Ishikawa (cell line): ENCODE data around the gene COL6A6.

Source experiments
- CEBPB ChIP-seq: IDR thresholded peaks from 2 replicates; pipeline ENCODE4 v1.6.1; 2012
- CREB1 ChIP-seq: IDR thresholded peaks from 2 replicates; pipeline ENCODE4 v1.6.1; 2012; ENCODE audit warnings: low read depth
- EGR1 ChIP-seq: IDR thresholded peaks from 2 replicates; pipeline ENCODE4 v1.6.1; 2012
- EP300 ChIP-seq: IDR thresholded peaks from 2 replicates; pipeline ENCODE4 v1.6.1; 2012; ENCODE audit warnings: borderline replicate concordance
- FOXM1 ChIP-seq: IDR thresholded peaks from 2 replicates; pipeline ENCODE4 v1.6.1; 2012; ENCODE audit warnings: low read depth, borderline replicate concordance
- MAX ChIP-seq: IDR thresholded peaks from 2 replicates; pipeline ENCODE4 v1.6.1; 2012
- NFIC ChIP-seq: IDR thresholded peaks from 2 replicates; pipeline ENCODE4 v1.6.1; 2012
- RAD21 ChIP-seq: IDR thresholded peaks from 2 replicates; pipeline ENCODE4 v1.6.1; 2012; ENCODE audit warnings: low read depth
- REST ChIP-seq: IDR thresholded peaks from 2 replicates; pipeline ENCODE4 v1.6.1; 2012; ENCODE audit warnings: low read depth, mild to moderate bottlenecking
- TAF1 ChIP-seq: IDR thresholded peaks from 2 replicates; pipeline ENCODE4 v1.6.1; 2012; ENCODE audit warnings: low read depth, mild to moderate bottlenecking
- TCF12 ChIP-seq: IDR thresholded peaks from 2 replicates; pipeline ENCODE4 v1.6.1; 2012; ENCODE audit warnings: low read depth
- TEAD4 ChIP-seq: IDR thresholded peaks from 2 replicates; pipeline ENCODE4 v1.6.1; 2012
- USF1 ChIP-seq: IDR thresholded peaks from 2 replicates; pipeline ENCODE4 v1.6.1; 2012
- YY1 ChIP-seq: IDR thresholded peaks from 2 replicates; pipeline ENCODE4 v1.6.1; 2012; ENCODE audit warnings: low read depth
- ZBTB7A ChIP-seq: IDR thresholded peaks from 2 replicates; pipeline ENCODE4 v1.6.1; 2012; ENCODE audit warnings: low read depth

The COL6A6 gene

DNA sequence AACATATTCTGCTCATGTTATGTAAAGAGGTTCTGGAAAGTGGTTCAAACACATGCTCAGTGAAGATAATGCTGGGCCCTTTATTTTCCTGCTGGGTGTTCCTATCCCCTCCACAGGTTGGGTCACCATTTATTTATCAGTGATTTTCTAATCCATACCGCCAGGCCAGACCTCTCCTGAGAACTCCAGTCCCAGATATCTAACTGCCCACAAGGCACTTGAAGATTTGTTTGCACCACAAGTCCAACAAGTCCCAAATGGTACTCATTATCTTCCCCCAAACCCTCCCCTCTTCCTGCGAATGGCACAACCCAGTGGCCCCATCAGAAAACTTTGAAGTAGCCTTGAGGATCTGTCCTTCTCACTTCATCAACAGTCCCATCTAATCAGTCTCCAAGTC is 5.4 kb downstream of the COL6A6 start:
- TF ChIP-seq TCF12: no peak
- no peak for TF ChIP-seq MAX
- TF ChIP-seq TAF1: no peak
- no peak for TF ChIP-seq YY1
- TF ChIP-seq FOXM1: no peak
- TF ChIP-seq EP300: no peak
- TF ChIP-seq RAD21: no peak
- TF ChIP-seq ZBTB7A: no peak
- no peak for TF ChIP-seq EGR1
- TF ChIP-seq REST: no peak

GRCh38 chr3:130527426-130527825 is 10.4 kb downstream of the COL6A6 start:
- no peak for TF ChIP-seq EGR1
- no peak for TF ChIP-seq ZBTB7A
- TF ChIP-seq YY1: no peak
- no peak for TF ChIP-seq TAF1
- no peak for TF ChIP-seq EP300
- no peak for TF ChIP-seq TEAD4
- no peak for TF ChIP-seq RAD21

DNA sequence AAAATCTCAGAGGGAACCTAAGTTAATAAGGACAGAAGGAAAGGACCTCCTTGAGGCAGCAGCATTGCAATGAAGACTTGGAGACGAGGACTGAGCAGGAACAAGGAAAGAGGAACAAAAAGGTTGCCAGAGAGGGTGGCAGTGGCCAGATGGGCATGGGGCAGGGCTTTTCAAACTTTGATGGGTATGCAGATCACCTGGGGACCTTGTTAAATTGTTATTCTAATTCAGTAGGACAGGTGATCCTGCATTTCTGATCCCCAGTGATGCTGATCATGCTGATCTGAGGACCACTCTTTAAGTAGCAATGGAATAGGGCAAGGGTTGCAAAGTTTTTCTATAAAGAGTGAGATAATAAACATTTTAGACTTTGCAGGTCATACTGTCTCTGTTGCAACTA is 11.1 kb downstream of the COL6A6 start:
- no peak for TF ChIP-seq TCF12
- TF ChIP-seq NFIC: no peak
- no peak for TF ChIP-seq USF1
- TF ChIP-seq FOXM1: no peak
- no peak for TF ChIP-seq TEAD4
- no peak for TF ChIP-seq MAX
- no peak for TF ChIP-seq REST
- no peak for TF ChIP-seq TAF1

DNA sequence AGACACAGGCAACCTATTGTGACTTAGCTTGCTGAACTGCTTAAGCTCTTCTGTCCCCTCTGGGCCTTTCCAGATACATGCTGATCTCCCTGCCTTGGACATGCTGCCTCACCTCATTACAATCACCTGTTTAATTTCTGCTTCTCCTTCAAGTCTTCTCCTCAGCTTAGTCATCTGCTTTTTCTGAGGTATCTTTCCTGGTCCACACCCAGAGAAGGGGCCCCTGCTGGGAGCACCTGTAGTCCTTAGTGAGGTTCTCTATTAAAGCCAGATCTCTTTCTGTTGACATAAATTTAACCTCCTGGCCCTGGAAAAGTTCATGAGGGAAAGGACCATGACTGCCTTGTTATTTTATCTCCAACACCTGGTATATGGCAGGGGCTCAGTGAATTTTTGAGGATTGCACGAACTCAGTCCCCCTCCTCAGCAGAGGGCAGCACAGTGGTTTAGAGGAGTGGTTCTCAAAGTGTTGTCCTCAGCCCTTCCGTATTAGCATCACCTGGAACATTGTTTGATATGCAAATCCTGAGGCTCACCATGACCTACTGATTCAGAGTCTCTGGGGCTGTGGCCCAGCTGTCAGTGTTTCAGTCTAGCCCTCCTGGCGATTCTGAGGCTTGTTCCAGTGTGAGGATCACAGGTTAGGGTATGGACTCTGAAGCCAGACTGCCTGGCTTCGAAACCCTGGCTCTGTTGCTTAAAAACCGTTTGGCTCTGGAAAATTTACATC is 12.7 kb downstream of the COL6A6 start:
- TF ChIP-seq USF1 (no peak), REST (no peak), CEBPB (no peak), CREB1 (no peak), ZBTB7A (no peak), MAX (no peak)

DNA sequence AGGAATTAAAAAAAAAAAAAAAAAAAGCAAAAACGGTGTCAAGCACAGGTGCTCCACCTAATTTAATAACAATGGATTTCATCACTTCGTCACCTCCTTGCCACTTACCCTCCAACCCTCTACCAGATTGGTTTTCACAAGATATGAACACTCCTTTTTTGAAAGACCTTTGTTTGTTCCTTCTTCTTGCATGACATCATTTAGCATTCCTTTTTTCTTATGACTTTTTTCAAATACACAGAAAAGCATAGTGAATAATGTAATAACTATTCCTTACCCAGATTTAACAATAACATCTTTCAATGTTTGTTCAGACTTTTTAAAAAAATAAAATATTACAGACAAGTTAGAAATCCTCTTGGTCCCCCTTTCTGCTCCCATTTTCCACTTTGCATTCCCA is 16.3 kb downstream of the COL6A6 start:
- TF ChIP-seq CREB1 (no peak), RAD21 (no peak), EGR1 (no peak), TEAD4 (no peak), NFIC (no peak), CEBPB (no peak), MAX (no peak), TCF12 (no peak), REST (no peak), USF1 (no peak)
